Measurements from ENCODE around the gene SRCIN1. TPM values are rescaled to one million over a fixed set of nuclear protein-coding genes. Genes with fewer than 3 reads are reported as not detected.

Gene SRCIN1
- total and polyA plus RNA-seq, 12 donors, result 0.27 to 3.2 (median 1.2) TPM

DNA sequence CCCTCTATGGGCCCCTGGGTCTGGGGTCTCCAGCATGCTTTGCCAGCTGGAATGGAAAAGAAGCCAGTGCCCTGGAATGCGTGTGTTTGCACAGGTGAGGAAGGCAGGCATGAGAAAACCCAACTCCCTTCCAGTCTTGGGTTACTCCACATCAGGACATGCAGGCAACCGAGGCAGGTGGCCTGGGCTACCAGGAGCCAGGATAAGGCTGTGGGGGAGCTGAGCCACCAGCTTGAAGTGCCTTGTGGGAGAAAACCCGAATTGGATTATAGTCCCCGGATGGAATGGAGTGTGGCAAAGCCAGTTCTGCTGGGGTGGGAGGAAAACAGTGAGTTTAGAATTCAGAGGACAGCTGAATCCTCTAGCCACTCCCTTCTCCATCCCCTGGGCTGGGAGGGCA, 7.2 kb downstream of the SRCIN1 start:
- intact Hi-C loops (cut with DNase I), result no loop called here
- no peak overlapping the region for H3K27ac ChIP-seq
- no peak overlapping the region for H3K4me3 ChIP-seq
- no peak for DNase-seq
- WGBS, 2 donors, result 19 to 21% methylated on average over 4 of the region's 4 CpGs
- H3K36me3 ChIP-seq, result no peaks in the 10 kb centered on the region
- peaks cover 0 to 12% (median 6%) of the 10 kb centered on the region in 9 donors for H3K4me1 ChIP-seq
- H3K27me3 ChIP-seq, result peaks cover 0 to 100% (median 64%) of the 10 kb centered on the region in 7 donors
- H3K9me3 ChIP-seq, result no peaks in the 10 kb centered on the region
- peak in 1 of 8 donors; percentile 27 for ATAC-seq
- TF ChIP-seq, protein P1, sequence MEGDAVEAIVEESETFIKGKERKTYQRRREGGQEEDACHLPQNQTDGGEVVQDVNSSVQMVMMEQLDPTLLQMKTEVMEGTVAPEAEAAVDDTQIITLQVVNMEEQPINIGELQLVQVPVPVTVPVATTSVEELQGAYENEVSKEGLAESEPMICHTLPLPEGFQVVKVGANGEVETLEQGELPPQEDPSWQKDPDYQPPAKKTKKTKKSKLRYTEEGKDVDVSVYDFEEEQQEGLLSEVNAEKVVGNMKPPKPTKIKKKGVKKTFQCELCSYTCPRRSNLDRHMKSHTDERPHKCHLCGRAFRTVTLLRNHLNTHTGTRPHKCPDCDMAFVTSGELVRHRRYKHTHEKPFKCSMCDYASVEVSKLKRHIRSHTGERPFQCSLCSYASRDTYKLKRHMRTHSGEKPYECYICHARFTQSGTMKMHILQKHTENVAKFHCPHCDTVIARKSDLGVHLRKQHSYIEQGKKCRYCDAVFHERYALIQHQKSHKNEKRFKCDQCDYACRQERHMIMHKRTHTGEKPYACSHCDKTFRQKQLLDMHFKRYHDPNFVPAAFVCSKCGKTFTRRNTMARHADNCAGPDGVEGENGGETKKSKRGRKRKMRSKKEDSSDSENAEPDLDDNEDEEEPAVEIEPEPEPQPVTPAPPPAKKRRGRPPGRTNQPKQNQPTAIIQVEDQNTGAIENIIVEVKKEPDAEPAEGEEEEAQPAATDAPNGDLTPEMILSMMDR (IDR thresholded peaks at IDR 0.05), result no peak

DNA sequence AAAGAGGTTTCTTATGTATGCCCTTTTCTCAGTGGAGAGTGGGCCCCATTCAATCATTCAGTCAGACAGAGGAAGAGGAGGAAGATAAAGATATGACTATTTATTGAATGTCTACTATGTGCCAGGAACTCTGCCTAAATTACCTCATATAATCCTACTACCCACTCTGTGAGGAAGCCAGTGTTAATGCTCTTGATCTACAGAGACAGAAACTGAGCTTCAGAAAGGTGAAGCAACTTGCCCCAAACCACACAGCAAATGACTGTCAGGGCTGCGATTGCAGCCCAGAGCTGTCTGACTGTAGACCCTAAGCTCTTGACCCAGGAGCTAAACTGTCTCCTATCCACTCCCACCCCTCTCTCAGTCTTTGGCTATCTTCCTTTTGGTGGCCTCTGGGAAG, 8.4 kb downstream of the SRCIN1 start:
- ATAC-seq (no peak), DNase-seq (no peak)
- H3K27me3 ChIP-seq, result peaks cover 0 to 100% (median 74%) of the 10 kb centered on the region in 7 donors
- H3K4me1 ChIP-seq, result peaks cover 0 to 9% (median 5%) of the 10 kb centered on the region in 9 donors
- H3K36me3 ChIP-seq, result no peaks in the 10 kb centered on the region
- WGBS, 2 donors, result 91 to 92% methylated on average over 1 of the region's 1 CpG
- no peak overlapping the region for H3K27ac ChIP-seq
- intact Hi-C loops (cut with DNase I), result no loop called here
- TF ChIP-seq, protein P1 (IDR thresholded peaks at IDR 0.05), result no peak
- H3K9me3 ChIP-seq, result no peaks in the 10 kb centered on the region
- no peak overlapping the region for H3K4me3 ChIP-seq

DNA sequence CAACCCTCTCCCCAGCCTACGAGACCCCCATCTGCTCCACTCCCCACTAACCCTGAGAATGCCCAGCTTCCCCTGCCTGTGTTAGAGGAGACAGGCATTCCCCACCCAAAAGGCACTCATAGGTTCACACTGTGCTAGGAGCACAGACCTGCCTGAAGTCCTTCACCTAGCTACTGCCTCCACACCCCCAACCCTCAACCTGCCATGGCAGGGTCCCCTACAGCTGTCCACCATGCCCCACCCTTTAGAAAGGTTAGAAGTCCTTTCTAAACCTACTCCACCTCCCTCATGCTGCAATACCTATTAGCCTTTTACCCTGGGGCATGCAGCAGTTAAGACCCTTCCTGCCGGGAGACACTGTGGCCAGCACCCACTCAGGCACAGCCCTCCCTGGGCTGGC, 9.1 kb downstream of the SRCIN1 start:
- ATAC-seq (no peak), DNase-seq (no peak)
- Histone ChIP-seq H3K4me3 (no peak overlapping the region), H3K9me3 (no peaks in the 10 kb centered on the region), H3K27me3 (peaks cover 0 to 98% (median 78%) of the 10 kb centered on the region in 7 donors), H3K36me3 (no peaks in the 10 kb centered on the region), H3K27ac (no peak overlapping the region), H3K4me1 (peaks cover 0 to 6% (median under 1%) of the 10 kb centered on the region in 9 donors)
- TF ChIP-seq, protein P1 (IDR thresholded peaks at IDR 0.05), result no peak
- 54 to 55% methylated on average over 2 of the region's 2 CpGs for WGBS, 2 donors
- intact Hi-C loops (cut with DNase I), result no loop called here

- Histone ChIP-seq H3K36me3 (no peaks in the 10 kb centered on the region), H3K4me1 (peaks cover 0 to 14% (median 0%) of the 10 kb centered on the region in 9 donors), H3K4me3 (no peak overlapping the region), H3K27ac (no peak overlapping the region), H3K9me3 (no peaks in the 10 kb centered on the region), H3K27me3 (peaks cover 0 to 96% (median 73%) of the 10 kb centered on the region in 7 donors)
- 34 to 40% methylated on average over 9 of the region's 9 CpGs for WGBS, 2 donors
- ATAC-seq (no peak), DNase-seq (no peak)
- TF ChIP-seq, protein P1 (IDR thresholded peaks at IDR 0.05), result no peak
- intact Hi-C loops (cut with DNase I), result no loop called here
These were observed 9.9 kb downstream of the SRCIN1 start for GRCh38 chr17:38595892-38596291.
